Measurements from ENCODE around the gene AVL9.
A peak's percentile ranks its signal among the peaks of the same experiment; 100 is the strongest.

The AVL9 gene

DNA sequence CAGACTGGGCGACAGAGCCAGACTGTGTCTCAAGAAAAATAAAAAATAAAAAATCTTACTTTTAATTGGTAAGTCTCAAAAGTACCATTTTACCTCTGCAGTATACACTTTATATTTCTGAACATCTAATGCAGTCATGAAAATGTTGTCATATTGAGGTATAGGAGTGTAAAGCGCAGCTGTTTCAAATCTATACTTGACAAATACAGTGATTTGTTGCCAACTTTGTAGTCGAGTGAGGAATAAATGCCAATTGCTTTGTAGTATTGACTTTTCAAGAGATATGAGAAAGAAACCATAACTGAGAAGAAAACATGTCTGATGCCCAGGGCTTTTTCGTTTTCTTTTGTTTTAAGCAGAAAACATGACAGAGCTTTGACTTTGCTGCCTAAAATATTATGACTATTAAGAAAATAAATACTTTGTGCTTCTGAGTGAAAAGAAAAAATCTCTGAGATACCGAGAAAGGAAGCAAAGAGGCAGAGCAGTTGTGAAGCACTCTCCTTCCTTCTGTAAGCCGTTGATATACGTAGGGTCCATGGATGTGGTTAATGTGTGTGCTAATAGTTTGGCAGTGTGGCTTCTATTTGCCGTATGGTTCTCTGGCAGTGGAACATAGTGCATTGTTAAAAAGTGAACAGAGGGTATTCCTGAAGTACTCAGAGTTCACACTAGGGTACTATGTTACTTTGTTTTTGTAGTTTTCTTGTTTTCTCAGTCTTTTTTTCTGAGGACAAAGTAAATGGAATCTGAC lies 38.2 kb downstream of the AVL9 start:
- FAIRE-seq (no peak), DNase-seq (ENCODE audit: insufficient read length, low spot score) (no peak)
- no peak for TF ChIP-seq POLR2A (IDR thresholded peaks at IDR 0.05; ENCODE audit: low read depth, low read length)

DNA sequence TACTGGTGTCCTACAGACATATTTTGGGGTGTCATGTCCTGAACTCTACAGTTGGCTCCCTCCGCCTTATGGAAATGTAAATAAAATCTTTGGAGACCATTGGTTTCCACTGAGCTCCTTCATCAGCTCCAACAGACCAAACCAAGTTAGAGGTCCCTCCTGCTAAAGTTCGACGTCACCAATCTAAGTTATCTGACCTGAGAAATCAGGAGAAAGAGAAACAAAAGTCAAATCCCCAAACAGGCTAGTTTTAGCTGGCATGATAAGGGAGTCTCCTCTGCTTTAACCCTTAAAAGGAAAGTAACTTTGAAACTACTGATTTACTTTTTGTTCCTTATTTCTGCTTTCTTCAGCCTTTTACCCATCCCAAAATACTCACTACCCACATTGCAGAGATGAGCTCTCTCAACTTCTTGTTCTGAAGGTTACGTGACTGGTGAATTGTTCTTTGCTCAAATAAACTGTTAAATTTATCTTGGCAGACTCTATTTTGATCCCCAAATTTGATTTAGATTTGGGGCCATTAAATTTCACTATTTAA lies 39.9 kb downstream of the AVL9 start:
- TF ChIP-seq POLR2A (IDR thresholded peaks at IDR 0.05; ENCODE audit: low read depth, low read length), result no peak
- FAIRE-seq, result no peak
- no peak for DNase-seq (ENCODE audit: insufficient read length, low spot score)

DNA sequence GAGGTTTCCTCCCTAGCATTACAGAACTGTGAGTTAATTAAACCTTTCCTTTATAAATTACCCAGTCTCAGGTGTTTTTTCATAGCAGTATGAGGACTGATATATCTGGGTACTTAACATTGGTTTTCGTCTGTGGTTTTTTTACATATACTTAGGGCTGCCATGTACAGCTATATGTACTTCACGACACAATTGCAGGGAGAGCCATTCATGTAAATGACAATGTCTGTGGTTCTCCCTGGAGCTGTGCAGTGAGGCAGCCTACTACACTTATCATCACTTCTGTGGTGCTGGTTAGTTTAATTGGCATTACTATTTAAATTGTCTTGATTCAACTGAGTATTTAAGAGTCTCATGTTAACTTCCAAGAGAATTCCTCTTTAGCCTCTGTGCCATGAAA lies 40.7 kb downstream of the AVL9 start:
- no peak for DNase-seq (ENCODE audit: insufficient read length, low spot score)
- FAIRE-seq, result no peak
- no peak for TF ChIP-seq POLR2A (IDR thresholded peaks at IDR 0.05; ENCODE audit: low read depth, low read length)

DNA sequence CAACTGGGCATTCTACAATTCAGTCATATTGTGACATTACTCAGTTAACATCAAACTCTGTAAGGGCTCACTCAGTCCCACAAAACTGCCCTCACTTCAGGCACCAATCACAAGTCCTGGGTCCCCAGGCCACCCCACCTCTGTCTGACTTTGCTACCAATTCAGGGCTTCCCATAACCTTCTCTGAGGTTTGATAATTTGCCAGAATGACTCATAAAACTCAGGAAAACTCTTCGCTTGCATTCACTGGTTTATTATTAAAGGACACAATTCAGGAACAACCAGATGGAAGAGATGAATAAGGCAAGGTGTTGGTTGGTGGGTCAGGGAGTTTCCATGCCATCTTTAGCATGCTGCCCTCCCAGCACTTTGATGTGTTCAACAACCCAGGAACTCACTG lies 41.3 kb downstream of the AVL9 start:
- FAIRE-seq, result peak; percentile 89

DNA sequence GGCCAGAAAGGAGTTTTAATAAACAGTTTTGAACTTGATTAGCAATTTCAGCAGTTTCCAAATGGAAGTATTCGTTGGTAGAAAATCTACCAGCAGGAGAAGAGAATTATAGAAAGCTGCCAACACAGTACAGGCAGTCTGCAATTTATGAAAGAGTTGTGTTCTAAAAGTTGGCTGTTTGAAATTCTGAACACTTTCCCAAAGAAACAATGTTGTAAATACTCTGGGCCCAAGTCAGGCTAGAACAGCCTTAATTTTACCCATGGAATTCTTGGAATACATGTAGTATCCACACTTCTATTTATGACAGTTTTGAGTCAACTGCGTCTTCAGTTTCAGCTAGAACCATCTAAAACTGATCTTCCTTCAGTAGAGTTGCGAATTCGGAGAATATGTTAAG lies 42.5 kb downstream of the AVL9 start:
- no peak for FAIRE-seq
- TF ChIP-seq POLR2A (IDR thresholded peaks at IDR 0.05; ENCODE audit: low read depth, low read length), result no peak
- no peak for DNase-seq (ENCODE audit: insufficient read length, low spot score)

More for the DNA sequence above, 41.3 kb downstream of the AVL9 start:
- DNase-seq (ENCODE audit: insufficient read length, low spot score), result peak; percentile 60
- TF ChIP-seq POLR2A (IDR thresholded peaks at IDR 0.05; ENCODE audit: low read depth, low read length), result no peak

- FAIRE-seq (no peak), DNase-seq (ENCODE audit: insufficient read length, low spot score) (no peak)
These were observed 44.1 kb downstream of the AVL9 start for GRCh38 chr7:32539366-32539765.

DNA sequence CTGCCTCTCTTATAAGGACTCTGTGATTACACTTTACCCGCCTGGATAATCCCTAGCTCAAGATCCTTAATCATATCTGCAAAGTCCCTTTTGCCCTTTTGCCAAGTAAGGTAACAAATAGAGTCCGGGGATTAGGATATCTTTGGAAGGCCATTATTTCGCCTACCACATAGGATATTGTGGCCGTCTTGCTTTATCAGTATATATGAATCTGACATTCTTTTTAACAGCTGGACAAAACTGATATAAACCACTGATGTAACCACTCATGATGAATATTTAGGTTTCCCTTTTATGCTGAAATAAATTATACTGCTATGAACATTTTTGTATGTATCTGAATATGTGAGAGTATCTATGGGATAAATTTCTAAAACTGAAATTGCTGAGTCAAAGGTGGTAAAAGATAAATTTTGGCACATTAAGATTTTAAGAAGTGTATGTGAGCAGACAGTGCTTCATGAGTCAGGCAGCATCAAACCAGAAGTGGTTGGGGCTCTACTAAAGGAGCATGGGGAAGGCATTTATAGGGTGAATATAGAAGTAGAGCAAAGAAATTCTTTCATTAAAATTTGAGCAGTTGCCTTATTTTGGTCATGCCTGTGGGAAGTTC lies 44.7 kb downstream of the AVL9 start:
- FAIRE-seq (peak; percentile 60), DNase-seq (ENCODE audit: insufficient read length, low spot score) (no peak)
- TF ChIP-seq POLR2A (IDR thresholded peaks at IDR 0.05; ENCODE audit: low read depth, low read length), result no peak

More at GRCh38 chr7:32539366-32539765, 44.1 kb downstream of the AVL9 start:
- no peak for TF ChIP-seq POLR2A (IDR thresholded peaks at IDR 0.05; ENCODE audit: low read depth, low read length)

DNA sequence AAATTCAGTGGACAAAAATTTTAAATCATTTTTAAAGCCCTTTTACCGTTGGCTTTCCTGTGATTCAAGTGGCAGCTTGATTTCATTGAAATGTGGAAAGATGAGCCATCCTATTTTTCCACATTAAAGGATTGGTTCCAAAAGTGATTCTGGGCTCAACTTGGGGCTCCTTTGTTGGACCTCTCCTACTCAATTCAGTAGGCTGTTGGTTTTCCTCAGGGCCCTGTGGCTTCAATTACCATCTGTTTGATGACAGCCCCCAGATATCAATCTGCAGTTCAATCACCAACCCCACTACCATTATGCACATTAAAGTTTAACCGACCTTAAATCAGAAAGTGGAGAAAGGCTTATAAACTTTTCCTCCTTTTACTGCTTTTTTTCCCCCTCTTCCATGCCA lies 47.3 kb downstream of the AVL9 start:
- FAIRE-seq (no peak), DNase-seq (ENCODE audit: insufficient read length, low spot score) (no peak)
- TF ChIP-seq POLR2A (IDR thresholded peaks at IDR 0.05; ENCODE audit: low read depth, low read length), result no peak

GRCh38 chr7:32559480-32559879 lies 64.2 kb downstream of the AVL9 start:
- no peak for DNase-seq (ENCODE audit: insufficient read length, low spot score)
- FAIRE-seq, result no peak
- no peak for TF ChIP-seq POLR2A (IDR thresholded peaks at IDR 0.05; ENCODE audit: low read depth, low read length)

- no peak for TF ChIP-seq POLR2A (IDR thresholded peaks at IDR 0.05; ENCODE audit: low read depth, low read length)
- DNase-seq (ENCODE audit: insufficient read length, low spot score) (no peak), FAIRE-seq (no peak)
These were observed 64.8 kb downstream of the AVL9 start for GRCh38 chr7:32560075-32560474.

DNA sequence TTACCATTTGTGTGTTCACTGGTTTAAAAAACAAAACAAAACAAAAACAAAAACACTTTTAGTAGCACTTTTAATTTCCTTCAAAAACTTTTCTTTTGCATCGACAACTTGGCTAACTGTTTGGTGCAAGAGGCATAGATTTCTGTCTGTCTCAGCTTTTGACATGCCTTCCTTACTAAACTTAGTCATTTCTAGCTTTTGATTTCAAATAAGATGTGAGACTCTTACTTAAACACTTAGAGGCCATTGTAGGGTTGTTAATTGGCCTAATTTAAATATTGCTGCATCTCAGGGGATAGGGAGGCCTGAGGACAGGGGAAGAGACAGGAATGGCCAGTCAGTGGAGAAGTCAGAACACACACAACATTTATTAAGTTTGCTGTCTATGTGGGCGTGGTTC lies 66.3 kb downstream of the AVL9 start:
- no peak for DNase-seq (ENCODE audit: insufficient read length, low spot score)
- FAIRE-seq, result no peak
- TF ChIP-seq POLR2A (IDR thresholded peaks at IDR 0.05; ENCODE audit: low read depth, low read length), result no peak

GRCh38 chr7:32564542-32564941 lies 69.3 kb downstream of the AVL9 start:
- FAIRE-seq, result no peak
- DNase-seq (ENCODE audit: insufficient read length, low spot score), result no peak
- no peak for TF ChIP-seq POLR2A (IDR thresholded peaks at IDR 0.05; ENCODE audit: low read depth, low read length)

GRCh38 chr7:32569388-32570289 lies 74.3 kb downstream of the AVL9 start:
- no peak for FAIRE-seq

DNA sequence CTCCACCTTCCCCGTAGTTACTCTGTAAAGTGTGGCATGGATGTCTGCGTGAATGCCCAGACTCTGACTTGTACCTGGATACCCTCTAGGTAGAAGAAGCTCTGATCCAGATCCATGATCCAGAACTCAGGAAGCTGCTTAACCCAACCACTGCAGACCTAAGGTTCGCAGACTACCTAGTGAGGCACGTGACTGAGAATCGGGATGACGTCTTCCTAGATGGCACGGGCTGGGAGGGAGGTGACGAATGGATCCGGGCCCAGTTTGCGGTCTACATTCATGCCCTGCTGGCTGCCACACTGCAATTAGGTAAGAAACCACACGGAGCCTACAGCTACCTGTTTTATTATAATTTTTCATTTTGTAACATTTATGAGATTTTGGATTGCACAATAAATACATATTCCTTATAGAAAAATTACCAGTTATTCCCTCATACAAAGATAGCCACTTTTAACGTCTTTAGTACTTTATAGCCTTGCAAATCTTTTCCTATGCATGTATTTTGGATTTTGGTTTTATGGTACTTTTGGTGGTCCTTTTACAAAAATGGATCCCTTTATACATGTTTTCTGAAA lies 77.9 kb downstream of the AVL9 start:
- DNase-seq (ENCODE audit: insufficient read length, low spot score) (no peak), FAIRE-seq (no peak)
- no peak for TF ChIP-seq POLR2A (IDR thresholded peaks at IDR 0.05; ENCODE audit: low read depth, low read length)

More at GRCh38 chr7:32569388-32570289, 74.3 kb downstream of the AVL9 start:
- no peak for TF ChIP-seq POLR2A (IDR thresholded peaks at IDR 0.05; ENCODE audit: low read depth, low read length)
- no peak for DNase-seq (ENCODE audit: insufficient read length, low spot score)
